ENCODE measurements around the gene TSPAN5. TPM values are rescaled to one million over a fixed set of nuclear protein-coding genes. Genes with fewer than 3 reads are reported as not detected.
A peak's percentile ranks its signal among the peaks of the same experiment; 100 is the strongest.

Gene TSPAN5
- total and polyA plus RNA-seq, 5 donors from 2014 or later = 21.2 to 52.7 (median 39.8) TPM

DNA sequence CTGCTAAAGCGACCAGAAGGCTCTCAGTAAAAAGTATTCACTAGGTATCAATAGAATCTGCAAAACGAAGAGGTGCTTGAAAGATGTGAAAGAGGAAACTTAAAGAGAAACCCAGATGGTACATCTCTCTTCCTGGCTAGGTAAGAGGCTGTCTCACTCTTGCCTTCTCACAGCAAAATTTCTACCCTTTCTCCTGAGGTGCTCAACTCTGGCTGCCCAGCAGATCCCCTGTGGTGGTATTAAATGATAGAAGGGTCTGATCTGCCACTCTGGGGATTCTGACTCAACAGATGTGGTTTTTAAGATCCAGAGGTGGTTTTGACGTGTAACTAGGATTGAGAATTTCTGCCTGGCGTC is 14.9 kb upstream of the TSPAN5 start:
- no peaks in the 10 kb centered on the region for H3K27me3 Mint-ChIP-seq
- Histone ChIP-seq H3K36me3 (ENCODE audit: control insufficient read depth, insufficient read depth, low read length) (no peaks in the 10 kb centered on the region), H3K9me3 (ENCODE audit: control insufficient read depth in 2 of 2, low read length in 2 of 2) (no peaks in the 10 kb centered on the region), H3K4me3 (ENCODE audit: low read depth, low read length) (no peak overlapping the region), H3K27ac (ENCODE audit: insufficient read depth, low read length, poor library complexity, severe bottlenecking) (no peak overlapping the region), H3K27me3 (ENCODE audit: control insufficient read depth, insufficient read depth, low read length) (no peaks in the 10 kb centered on the region), H3K4me1 (ENCODE audit: control insufficient read depth, insufficient read depth, low read length, poor library complexity, severe bottlenecking) (no peaks in the 10 kb centered on the region)
- H3K27ac Mint-ChIP-seq = peak overlapping the region; percentile 8 to 66 (median 20)
- H3K9me3 Mint-ChIP-seq = peaks cover 0 to 4% (median 0%) of the 10 kb centered on the region in 7 donors
- DNase-seq (peak in 1 of 3 donors; percentile 44), ATAC-seq (ENCODE audit: low read depth in 2 of 2) (peak; percentile 28 to 53)
- no peak overlapping the region for H3K4me3 Mint-ChIP-seq
- no peaks in the 10 kb centered on the region for H3K36me3 Mint-ChIP-seq
- H3K4me1 Mint-ChIP-seq = peaks cover 2 to 14% (median 8%) of the 10 kb centered on the region in 4 donors

DNA sequence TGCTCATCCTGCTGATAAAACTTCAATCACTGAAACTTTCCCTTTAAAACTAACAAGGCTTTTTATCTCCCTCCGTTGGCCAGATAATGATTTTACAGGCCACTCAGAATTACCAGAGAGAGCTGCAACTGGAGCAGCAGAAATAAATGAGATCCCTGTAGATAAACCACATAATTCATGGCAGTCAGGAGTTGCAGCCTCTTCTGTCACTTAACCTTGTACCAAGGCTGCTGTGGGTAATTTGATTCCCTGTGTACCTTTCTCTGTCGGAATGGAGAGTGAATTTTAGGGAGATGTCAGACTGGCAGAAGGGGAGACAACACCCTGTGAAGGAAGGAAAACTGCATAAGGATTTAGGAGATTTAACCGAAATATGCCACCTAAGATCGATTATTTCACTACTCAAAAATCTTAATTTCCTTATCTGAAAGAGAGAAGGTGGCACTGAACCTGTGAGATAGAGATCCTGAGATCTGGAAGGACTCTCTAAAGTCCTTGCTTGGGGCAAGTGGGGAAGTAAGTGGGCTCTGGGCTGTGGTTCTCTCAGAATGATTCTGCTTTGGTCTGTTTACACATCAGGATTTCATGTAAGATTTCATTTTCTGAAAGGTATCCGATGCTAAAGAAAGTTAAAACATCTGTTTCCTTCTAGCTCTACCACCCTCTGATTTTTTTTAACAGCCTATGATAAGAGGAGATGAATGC is 14.3 kb upstream of the TSPAN5 start:
- ATAC-seq (ENCODE audit: low read depth in 2 of 2) (no peak), DNase-seq (no peak)
- Mint-ChIP-seq H3K9me3 (peaks cover 0 to 4% (median 0%) of the 10 kb centered on the region in 7 donors), H3K4me1 (peaks cover 2 to 14% (median 8%) of the 10 kb centered on the region in 4 donors), H3K36me3 (no peaks in the 10 kb centered on the region), H3K4me3 (peak overlapping the region in 1 of 4 donors; percentile 6), H3K27ac (peak overlapping the region in 2 of 3 donors; percentile 8 to 66), H3K27me3 (no peaks in the 10 kb centered on the region)
- Histone ChIP-seq H3K4me3 (ENCODE audit: low read depth, low read length) (no peak overlapping the region), H3K4me1 (ENCODE audit: control insufficient read depth, insufficient read depth, low read length, poor library complexity, severe bottlenecking) (no peaks in the 10 kb centered on the region), H3K27me3 (ENCODE audit: control insufficient read depth, insufficient read depth, low read length) (no peaks in the 10 kb centered on the region), H3K36me3 (ENCODE audit: control insufficient read depth, insufficient read depth, low read length) (no peaks in the 10 kb centered on the region), H3K9me3 (ENCODE audit: control insufficient read depth in 2 of 2, low read length in 2 of 2) (no peaks in the 10 kb centered on the region), H3K27ac (ENCODE audit: insufficient read depth, low read length, poor library complexity, severe bottlenecking) (no peak overlapping the region)

DNA sequence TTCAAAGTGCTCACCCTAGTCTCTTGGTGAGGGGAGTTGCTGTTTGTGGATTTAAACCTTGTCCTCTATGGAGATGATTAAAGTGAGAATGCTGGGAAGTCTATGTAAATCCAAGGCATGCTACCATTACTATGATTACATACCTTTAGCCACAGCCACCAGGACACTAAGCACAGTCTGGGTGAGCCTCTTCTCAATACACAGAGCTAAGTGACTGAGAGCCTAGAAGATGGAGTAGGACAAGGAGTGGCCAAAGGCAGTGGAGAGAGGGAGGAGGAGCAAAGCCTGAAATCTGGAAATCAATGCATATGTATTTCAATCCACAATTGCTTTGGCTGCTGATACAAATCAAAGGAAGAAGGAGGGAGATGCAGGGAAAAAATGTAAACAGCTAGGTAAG is 12.7 kb upstream of the TSPAN5 start:
- no peak overlapping the region for H3K4me3 Mint-ChIP-seq
- DNase-seq = no peak
- H3K27ac Mint-ChIP-seq = peak overlapping the region in 1 of 3 donors; percentile 48
- Histone ChIP-seq H3K4me1 (ENCODE audit: control insufficient read depth, insufficient read depth, low read length, poor library complexity, severe bottlenecking) (no peaks in the 10 kb centered on the region), H3K9me3 (ENCODE audit: control insufficient read depth in 2 of 2, low read length in 2 of 2) (no peaks in the 10 kb centered on the region), H3K27ac (ENCODE audit: insufficient read depth, low read length, poor library complexity, severe bottlenecking) (no peak overlapping the region), H3K36me3 (ENCODE audit: control insufficient read depth, insufficient read depth, low read length) (no peaks in the 10 kb centered on the region), H3K27me3 (ENCODE audit: control insufficient read depth, insufficient read depth, low read length) (no peaks in the 10 kb centered on the region), H3K4me3 (ENCODE audit: low read depth, low read length) (no peak overlapping the region)
- no peaks in the 10 kb centered on the region for H3K36me3 Mint-ChIP-seq
- peaks cover 0 to 3% (median 0%) of the 10 kb centered on the region in 7 donors for H3K9me3 Mint-ChIP-seq
- peaks cover 2 to 14% (median 8%) of the 10 kb centered on the region in 4 donors for H3K4me1 Mint-ChIP-seq
- ATAC-seq (ENCODE audit: low read depth in 2 of 2) = no peak
- no peaks in the 10 kb centered on the region for H3K27me3 Mint-ChIP-seq

DNA sequence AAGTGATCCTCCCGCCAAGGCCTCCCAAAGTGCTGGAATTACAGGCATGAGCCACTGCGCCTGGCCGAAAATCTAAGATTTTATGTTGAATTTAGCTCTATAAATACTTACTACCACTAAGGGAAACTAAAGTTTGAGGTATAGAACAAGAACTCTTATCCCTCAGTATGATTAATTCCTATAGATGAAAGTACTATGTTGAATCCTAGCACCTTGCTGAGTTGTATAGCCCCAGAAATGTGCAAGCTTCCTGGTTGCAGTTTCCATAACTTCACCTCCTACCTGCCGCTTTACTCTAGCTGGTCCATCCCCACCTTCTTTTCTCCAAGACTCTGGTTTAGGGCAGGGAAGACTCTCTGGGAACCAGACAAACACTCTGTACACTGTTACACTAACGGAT is 11.8 kb upstream of the TSPAN5 start:
- H3K4me3 Mint-ChIP-seq = no peak overlapping the region
- H3K27me3 ChIP-seq (ENCODE audit: control insufficient read depth, insufficient read depth, low read length) = no peaks in the 10 kb centered on the region
- no peak overlapping the region for H3K27ac Mint-ChIP-seq
- H3K4me1 Mint-ChIP-seq = peaks cover 2 to 19% (median 8%) of the 10 kb centered on the region in 4 donors
- no peak for ATAC-seq (ENCODE audit: low read depth in 2 of 2)
- no peak overlapping the region for H3K27ac ChIP-seq (ENCODE audit: insufficient read depth, low read length, poor library complexity, severe bottlenecking)
- H3K36me3 ChIP-seq (ENCODE audit: control insufficient read depth, insufficient read depth, low read length) = no peaks in the 10 kb centered on the region
- peaks cover 0 to 3% (median 0%) of the 10 kb centered on the region in 7 donors for H3K9me3 Mint-ChIP-seq
- no peaks in the 10 kb centered on the region for H3K4me1 ChIP-seq (ENCODE audit: control insufficient read depth, insufficient read depth, low read length, poor library complexity, severe bottlenecking)
- H3K9me3 ChIP-seq (ENCODE audit: control insufficient read depth in 2 of 2, low read length in 2 of 2) = no peaks in the 10 kb centered on the region
- no peak overlapping the region for H3K4me3 ChIP-seq (ENCODE audit: low read depth, low read length)
- no peak for DNase-seq
- H3K36me3 Mint-ChIP-seq = no peaks in the 10 kb centered on the region
- H3K27me3 Mint-ChIP-seq = no peaks in the 10 kb centered on the region

DNA sequence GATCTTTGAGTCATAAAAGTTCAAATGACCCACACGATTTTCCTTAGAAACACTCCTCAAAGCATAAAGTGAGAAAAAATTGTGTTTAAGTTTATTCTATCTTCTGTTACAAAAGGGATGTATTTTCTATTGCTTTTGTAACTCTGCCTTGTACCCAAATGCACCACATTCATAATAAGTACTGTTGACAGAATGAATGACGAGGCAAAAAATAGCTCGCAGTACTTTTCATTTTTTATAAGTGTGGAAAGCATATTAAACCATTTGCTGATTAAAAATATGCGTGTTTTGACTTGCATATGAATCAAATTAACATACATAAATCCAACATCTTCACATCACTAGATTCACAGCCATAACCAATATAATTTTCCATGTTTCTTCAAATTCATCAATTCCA is 11.2 kb upstream of the TSPAN5 start:
- no peaks in the 10 kb centered on the region for H3K27me3 Mint-ChIP-seq
- Histone ChIP-seq H3K4me1 (ENCODE audit: control insufficient read depth, insufficient read depth, low read length, poor library complexity, severe bottlenecking) (peaks cover 1% of the 10 kb centered on the region), H3K36me3 (ENCODE audit: control insufficient read depth, insufficient read depth, low read length) (no peaks in the 10 kb centered on the region), H3K27me3 (ENCODE audit: control insufficient read depth, insufficient read depth, low read length) (no peaks in the 10 kb centered on the region), H3K4me3 (ENCODE audit: low read depth, low read length) (no peak overlapping the region), H3K27ac (ENCODE audit: insufficient read depth, low read length, poor library complexity, severe bottlenecking) (no peak overlapping the region), H3K9me3 (ENCODE audit: control insufficient read depth in 2 of 2, low read length in 2 of 2) (no peaks in the 10 kb centered on the region)
- no peak overlapping the region for H3K4me3 Mint-ChIP-seq
- DNase-seq (no peak), ATAC-seq (ENCODE audit: low read depth in 2 of 2) (no peak)
- H3K27ac Mint-ChIP-seq = no peak overlapping the region
- peaks cover 0 to 1% (median 0%) of the 10 kb centered on the region in 7 donors for H3K9me3 Mint-ChIP-seq
- no peaks in the 10 kb centered on the region for H3K36me3 Mint-ChIP-seq
- H3K4me1 Mint-ChIP-seq = peaks cover 2 to 25% (median 7%) of the 10 kb centered on the region in 4 donors

DNA sequence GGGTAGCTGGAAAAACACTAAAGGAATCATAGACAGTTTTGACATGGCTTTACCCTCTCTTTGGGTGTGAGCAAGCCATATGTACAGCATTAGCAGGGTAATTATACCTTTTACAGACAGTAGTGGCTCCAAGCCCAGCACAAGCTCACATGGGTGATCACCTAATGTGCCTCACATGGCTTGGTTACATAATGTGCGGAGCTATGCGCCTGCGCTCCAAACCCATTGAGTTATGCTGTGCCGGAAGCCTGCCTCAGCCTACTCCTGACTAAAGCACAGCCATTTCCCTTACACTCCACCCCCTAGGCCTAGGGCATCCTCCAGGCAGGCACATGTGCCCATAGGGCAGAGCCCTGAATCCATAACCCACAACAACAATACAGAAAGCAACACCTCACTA is 6.5 kb upstream of the TSPAN5 start:
- DNase-seq = peak in 1 of 3 donors; percentile 39
- Histone ChIP-seq H3K36me3 (ENCODE audit: control insufficient read depth, insufficient read depth, low read length) (no peaks in the 10 kb centered on the region), H3K27me3 (ENCODE audit: control insufficient read depth, insufficient read depth, low read length) (no peaks in the 10 kb centered on the region), H3K9me3 (ENCODE audit: control insufficient read depth in 2 of 2, low read length in 2 of 2) (no peaks in the 10 kb centered on the region), H3K27ac (ENCODE audit: insufficient read depth, low read length, poor library complexity, severe bottlenecking) (peak overlapping the region; percentile 96), H3K4me3 (ENCODE audit: low read depth, low read length) (no peak overlapping the region), H3K4me1 (ENCODE audit: control insufficient read depth, insufficient read depth, low read length, poor library complexity, severe bottlenecking) (peaks cover 47% of the 10 kb centered on the region)
- no peak overlapping the region for H3K4me3 Mint-ChIP-seq
- peak overlapping the region; percentile 74 to 100 (median 98) for H3K27ac Mint-ChIP-seq
- no peaks in the 10 kb centered on the region for H3K36me3 Mint-ChIP-seq
- H3K4me1 Mint-ChIP-seq = peaks cover 28 to 54% (median 40%) of the 10 kb centered on the region in 4 donors
- H3K27me3 Mint-ChIP-seq = no peaks in the 10 kb centered on the region
- no peaks in the 10 kb centered on the region for H3K9me3 Mint-ChIP-seq
- no peak for ATAC-seq (ENCODE audit: low read depth in 2 of 2)

DNA sequence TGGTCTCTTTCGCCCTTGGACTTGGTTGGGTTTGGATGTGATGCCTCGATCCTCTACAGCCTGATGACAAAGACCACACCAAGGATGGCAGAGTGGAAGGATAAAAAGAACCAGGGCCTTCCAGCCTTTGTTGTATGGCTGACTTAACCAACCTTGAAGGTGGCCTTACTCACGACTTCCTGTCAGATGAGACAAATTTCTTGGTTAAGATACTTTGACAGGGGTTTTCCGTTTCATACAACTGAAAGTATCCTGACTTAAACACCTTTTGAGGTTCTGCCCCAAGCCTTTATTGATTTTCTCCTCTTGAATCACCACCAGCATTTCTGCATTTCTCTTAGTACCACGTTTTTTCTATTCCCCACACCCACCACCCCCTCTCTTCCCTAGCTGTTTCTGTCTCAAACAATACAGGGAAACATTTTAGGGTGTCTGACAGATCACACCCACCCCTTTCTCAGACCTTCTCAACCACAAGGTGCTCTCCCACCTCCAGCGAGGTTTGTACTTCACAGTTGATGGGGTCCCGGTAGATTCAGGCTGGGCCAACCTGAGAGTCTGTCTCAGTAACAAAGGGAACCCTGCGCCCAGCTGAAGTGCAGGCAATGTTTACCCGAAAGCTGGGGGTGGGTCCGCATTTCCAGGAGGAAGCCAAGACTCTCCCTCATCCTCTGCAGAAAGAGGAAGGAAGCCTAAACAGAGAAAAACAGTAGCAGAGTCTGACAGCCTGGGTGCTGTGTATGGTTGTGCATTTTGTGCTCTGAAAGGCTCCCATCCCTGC is 5.0 kb upstream of the TSPAN5 start:
- Histone ChIP-seq H3K27me3 (ENCODE audit: control insufficient read depth, insufficient read depth, low read length) (no peaks in the 10 kb centered on the region), H3K4me3 (ENCODE audit: low read depth, low read length) (peak overlapping the region; percentile 69), H3K36me3 (ENCODE audit: control insufficient read depth, insufficient read depth, low read length) (no peaks in the 10 kb centered on the region), H3K9me3 (ENCODE audit: control insufficient read depth in 2 of 2, low read length in 2 of 2) (no peaks in the 10 kb centered on the region), H3K4me1 (ENCODE audit: control insufficient read depth, insufficient read depth, low read length, poor library complexity, severe bottlenecking) (peaks cover 60% of the 10 kb centered on the region), H3K27ac (ENCODE audit: insufficient read depth, low read length, poor library complexity, severe bottlenecking) (peak overlapping the region; percentile 96)
- H3K36me3 Mint-ChIP-seq = no peaks in the 10 kb centered on the region
- DNase-seq (peak; percentile 47 to 91 (median 76)), ATAC-seq (ENCODE audit: low read depth in 2 of 2) (peak; percentile 68 to 72)
- H3K27me3 Mint-ChIP-seq = no peaks in the 10 kb centered on the region
- no peaks in the 10 kb centered on the region for H3K9me3 Mint-ChIP-seq
- H3K4me3 Mint-ChIP-seq = peak overlapping the region; percentile 68 to 87 (median 82)
- H3K27ac Mint-ChIP-seq = peak overlapping the region; percentile 98 to 100 (median 99)
- H3K4me1 Mint-ChIP-seq = peaks cover 35 to 65% (median 47%) of the 10 kb centered on the region in 4 donors

All from CD4-positive, CD25-positive, alpha-beta regulatory T cell (primary cell).